Progenitor cell of endocrine pancreas (in vitro differentiated cells): ENCODE results near the gene CRABP1. TPM values are rescaled to one million over a fixed set of nuclear protein-coding genes. Genes with fewer than 3 reads are reported as not detected.

ENCODE experiments used
- DNase-seq: peaks from one replicate; pipeline ENCODE4 v3.0.0; 2021; ENCODE audit warnings: low spot score; ENCODE audit not compliant: unreplicated experiment
- H3K27ac Mint-ChIP-seq: 2 replicates; pipeline ENCODE4 v1.8.0; 2021; ENCODE audit warnings: mild to moderate bottlenecking, moderate library complexity, mixed read lengths
- H3K27me3 Mint-ChIP-seq: 2 replicates; pipeline ENCODE4 v1.8.0; 2021; ENCODE audit warnings: mixed read lengths
- H3K36me3 Mint-ChIP-seq: 2 replicates; pipeline ENCODE4 v1.8.0; 2022; ENCODE audit warnings: mixed read lengths; ENCODE audit not compliant: insufficient read depth
- H3K4me1 Mint-ChIP-seq: 2 replicates; pipeline ENCODE4 v1.8.0; 2021; ENCODE audit warnings: low read depth, mixed read lengths
- H3K4me3 Mint-ChIP-seq: 2 replicates; pipeline ENCODE4 v1.8.0; 2021; ENCODE audit warnings: low read depth, mild to moderate bottlenecking, moderate library complexity, mixed read lengths
- H3K9me3 Mint-ChIP-seq: 2 replicates; pipeline ENCODE4 v1.8.0; 2021; ENCODE audit warnings: low read depth, mixed read lengths
- total RNA-seq: library from RNA; stranded (reverse); gene quantifications from 2 replicates; pipeline ENCODE4 v1.2.1, GENCODE V29; 2021
- TF ChIP-seq, protein P1 (sequence below): fragments of 200-600 bp; sonication (generic); IDR thresholded peaks from one replicate; pipeline ENCODE4 v1.5.0; 2021; ENCODE audit warnings: antibody characterized with exemption, mild to moderate bottlenecking; ENCODE audit not compliant: unreplicated experiment

CRABP1 gene
- total RNA-seq, 1 donor from 2014 or later: 1.1 TPM

DNA sequence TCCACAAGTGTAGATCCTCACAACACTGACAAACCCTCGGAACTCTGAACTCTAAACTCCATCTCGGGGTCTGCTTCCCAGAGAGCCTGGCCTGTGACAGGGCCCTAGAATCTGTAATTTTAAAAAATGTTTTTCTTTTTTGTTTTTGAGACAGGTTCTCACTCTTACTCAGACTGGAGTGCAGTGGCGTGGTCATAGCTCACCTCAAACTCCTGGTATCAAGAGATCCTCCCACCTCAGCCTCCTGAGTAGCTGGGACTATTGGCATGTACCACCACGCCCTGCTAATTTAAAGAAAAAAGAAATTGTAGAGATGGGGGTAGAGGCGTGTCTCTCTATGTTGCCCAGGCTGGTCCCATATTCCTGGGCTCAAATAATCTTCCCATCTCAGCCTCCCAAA lies 26.2 kb downstream of the CRABP1 start:
- Mint-ChIP-seq H3K4me1 (no peaks in the 10 kb centered on the region), H3K9me3 (no peaks in the 10 kb centered on the region), H3K4me3 (no peak overlapping the region), H3K27ac (no peak overlapping the region), H3K27me3 (peaks cover 38% of the 10 kb centered on the region), H3K36me3 (no peaks in the 10 kb centered on the region)
- TF ChIP-seq, protein P1, sequence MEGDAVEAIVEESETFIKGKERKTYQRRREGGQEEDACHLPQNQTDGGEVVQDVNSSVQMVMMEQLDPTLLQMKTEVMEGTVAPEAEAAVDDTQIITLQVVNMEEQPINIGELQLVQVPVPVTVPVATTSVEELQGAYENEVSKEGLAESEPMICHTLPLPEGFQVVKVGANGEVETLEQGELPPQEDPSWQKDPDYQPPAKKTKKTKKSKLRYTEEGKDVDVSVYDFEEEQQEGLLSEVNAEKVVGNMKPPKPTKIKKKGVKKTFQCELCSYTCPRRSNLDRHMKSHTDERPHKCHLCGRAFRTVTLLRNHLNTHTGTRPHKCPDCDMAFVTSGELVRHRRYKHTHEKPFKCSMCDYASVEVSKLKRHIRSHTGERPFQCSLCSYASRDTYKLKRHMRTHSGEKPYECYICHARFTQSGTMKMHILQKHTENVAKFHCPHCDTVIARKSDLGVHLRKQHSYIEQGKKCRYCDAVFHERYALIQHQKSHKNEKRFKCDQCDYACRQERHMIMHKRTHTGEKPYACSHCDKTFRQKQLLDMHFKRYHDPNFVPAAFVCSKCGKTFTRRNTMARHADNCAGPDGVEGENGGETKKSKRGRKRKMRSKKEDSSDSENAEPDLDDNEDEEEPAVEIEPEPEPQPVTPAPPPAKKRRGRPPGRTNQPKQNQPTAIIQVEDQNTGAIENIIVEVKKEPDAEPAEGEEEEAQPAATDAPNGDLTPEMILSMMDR: no peak
- DNase-seq: no peak

DNA sequence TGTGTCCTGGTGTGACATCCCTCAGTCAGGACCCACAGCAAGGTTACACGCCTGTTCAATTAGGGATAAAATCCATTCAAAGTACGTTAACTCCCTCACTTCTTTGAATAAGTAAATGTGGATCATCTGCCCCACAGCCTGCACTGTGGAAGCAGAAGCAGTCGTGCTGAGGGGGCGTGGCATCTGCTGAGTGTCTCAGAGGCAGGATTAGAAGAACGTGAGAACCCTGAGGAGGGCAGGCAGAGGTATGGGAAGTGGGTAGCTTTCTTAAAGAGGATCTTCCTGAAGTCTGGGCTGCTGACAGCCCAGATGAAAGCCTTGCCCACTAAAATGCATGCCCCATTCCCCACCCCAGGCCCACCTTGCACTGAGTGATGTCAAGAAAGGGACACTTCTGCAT lies 28.5 kb downstream of the CRABP1 start:
- H3K36me3 Mint-ChIP-seq: no peaks in the 10 kb centered on the region
- H3K4me1 Mint-ChIP-seq: no peaks in the 10 kb centered on the region
- TF ChIP-seq, protein P1: no peak
- DNase-seq: no peak
- H3K27me3 Mint-ChIP-seq: peaks cover 28% of the 10 kb centered on the region
- H3K4me3 Mint-ChIP-seq: no peak overlapping the region
- H3K27ac Mint-ChIP-seq: no peak overlapping the region
- no peaks in the 10 kb centered on the region for H3K9me3 Mint-ChIP-seq

DNA sequence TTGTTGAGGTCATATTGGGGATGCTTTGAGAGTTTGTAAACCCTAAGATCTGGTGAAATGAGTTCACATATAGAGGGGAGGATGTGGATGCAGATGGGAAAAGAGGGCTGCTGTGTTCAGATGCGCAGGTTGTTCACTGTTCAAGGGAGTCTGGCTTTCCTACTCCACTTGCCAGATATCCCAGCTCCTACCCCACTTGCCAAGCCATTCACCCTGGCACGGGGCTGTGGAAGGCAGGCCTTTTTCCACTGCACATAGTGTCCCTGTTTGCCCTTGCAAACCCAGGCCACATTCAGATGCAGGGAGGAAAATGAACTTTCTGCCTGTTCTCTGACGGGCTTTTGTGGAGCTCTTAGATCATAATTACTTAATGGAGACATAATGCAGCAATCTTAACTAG lies 29.0 kb downstream of the CRABP1 start:
- no peak overlapping the region for H3K27ac Mint-ChIP-seq
- no peak for DNase-seq
- H3K27me3 Mint-ChIP-seq: peaks cover 27% of the 10 kb centered on the region
- TF ChIP-seq, protein P1: no peak
- no peaks in the 10 kb centered on the region for H3K9me3 Mint-ChIP-seq
- H3K4me3 Mint-ChIP-seq: no peak overlapping the region
- peaks cover 3% of the 10 kb centered on the region for H3K4me1 Mint-ChIP-seq
- H3K36me3 Mint-ChIP-seq: no peaks in the 10 kb centered on the region

DNA sequence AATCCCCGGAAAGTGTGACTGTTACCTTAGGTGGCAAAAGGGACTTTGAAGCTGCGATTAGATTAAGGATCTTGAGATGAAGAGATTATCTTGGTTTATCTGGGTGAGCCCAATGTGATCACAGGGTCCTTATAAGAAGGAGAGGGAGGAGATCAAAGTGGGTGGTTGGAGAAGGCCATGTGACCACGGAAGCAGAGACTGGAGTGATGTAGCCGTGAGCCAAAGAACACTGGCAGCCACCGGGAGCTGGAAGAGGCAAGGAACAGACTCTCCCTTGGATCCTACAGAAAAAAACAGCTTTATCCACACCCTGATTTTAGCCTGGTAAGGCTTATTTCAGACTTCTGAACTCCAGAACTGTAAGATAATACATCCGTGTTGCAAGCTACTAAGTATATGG lies 29.9 kb downstream of the CRABP1 start:
- TF ChIP-seq, protein P1: no peak
- Mint-ChIP-seq H3K4me3 (no peak overlapping the region), H3K27me3 (peaks cover 19% of the 10 kb centered on the region), H3K9me3 (no peaks in the 10 kb centered on the region), H3K36me3 (peaks cover under 1% of the 10 kb centered on the region), H3K4me1 (peaks cover 11% of the 10 kb centered on the region), H3K27ac (no peak overlapping the region)
- DNase-seq: no peak

DNA sequence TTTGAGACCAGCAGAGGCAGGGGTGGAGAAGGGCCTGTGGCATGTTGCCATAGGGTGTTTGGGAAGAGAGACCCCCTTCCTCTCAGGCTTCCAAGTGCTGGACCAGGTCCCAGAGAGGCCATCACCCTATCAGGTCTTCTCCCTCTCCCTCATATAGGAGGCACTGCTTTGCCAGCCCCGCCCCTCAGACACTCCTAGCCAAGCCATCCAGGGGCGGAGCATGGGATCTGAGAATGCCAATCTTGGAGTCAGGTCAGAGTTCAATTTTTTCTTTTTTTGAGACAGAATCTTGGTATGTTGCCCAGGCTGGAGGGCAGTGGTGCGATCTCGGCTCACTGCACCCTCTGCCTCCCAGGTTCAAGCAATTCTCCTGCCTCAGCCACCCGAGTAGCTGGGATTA lies 32.7 kb downstream of the CRABP1 start:
- TF ChIP-seq, protein P1: no peak
- Mint-ChIP-seq H3K36me3 (peaks cover 2% of the 10 kb centered on the region), H3K9me3 (no peaks in the 10 kb centered on the region), H3K4me1 (peaks cover 14% of the 10 kb centered on the region), H3K27me3 (peaks cover 14% of the 10 kb centered on the region), H3K27ac (no peak overlapping the region), H3K4me3 (no peak overlapping the region)
- no peak for DNase-seq
